SIG-M5 treated with dmso at 0.1 percent for 504 hours (cell line): ENCODE measurements around the gene PIK3CB.
"Not testable (repeated sequence)": the region's sequence is repeated elsewhere in the genome, so short reads cannot be mapped to it uniquely, and the experiment has no call there.

ENCODE experiments used
- DNase-seq: peaks from one replicate; lab custom pipeline; 2025; ENCODE audit not compliant: unreplicated experiment; lab: John Stamatoyannopoulos, UW

PIK3CB gene

DNA sequence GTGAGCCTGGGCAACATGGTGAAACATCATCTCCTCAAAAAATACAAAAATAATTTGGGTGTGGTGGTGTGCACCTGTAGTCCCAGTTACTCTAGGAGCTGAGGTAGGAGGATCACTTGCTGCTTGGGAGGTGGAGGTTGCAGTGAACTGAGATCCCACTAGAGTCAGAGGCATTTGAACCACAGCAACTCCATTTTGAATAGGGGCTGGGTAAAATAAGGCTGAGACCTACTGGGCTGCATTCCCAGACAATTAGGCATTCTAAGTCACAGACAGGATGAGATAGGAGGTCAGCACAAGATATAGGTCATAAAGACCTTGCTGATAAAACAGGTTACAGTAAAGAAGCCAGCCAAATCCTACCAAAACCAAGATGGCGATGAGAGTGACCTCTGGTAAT, 12.1 kb upstream of the PIK3CB start:
- not testable (repeated sequence) for DNase-seq

DNA sequence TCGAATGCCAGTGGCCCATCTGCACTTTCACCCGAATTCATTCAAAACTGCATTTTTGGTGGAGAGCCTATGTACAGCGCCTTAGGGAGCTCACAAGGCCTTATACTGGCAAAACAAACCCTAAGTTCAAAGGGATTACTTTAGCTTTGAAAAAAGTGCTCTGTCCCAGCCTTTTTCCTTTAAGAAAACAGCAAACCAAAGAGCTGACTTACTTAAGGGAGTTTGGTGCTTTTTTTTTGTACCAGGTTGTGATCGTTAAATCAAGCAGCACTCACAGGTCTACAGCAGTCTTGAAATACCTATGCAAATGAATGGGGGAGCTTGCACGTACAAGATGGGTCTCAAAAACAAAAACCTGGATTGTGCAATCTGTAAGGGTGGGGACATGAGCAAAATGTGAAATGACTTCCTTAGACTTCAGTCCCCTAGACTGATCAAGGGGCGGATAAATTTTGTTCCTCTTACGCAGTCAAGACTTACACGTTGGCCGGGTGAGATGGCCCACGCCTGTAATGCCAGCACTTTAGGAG, 11.6 kb upstream of the PIK3CB start:
- peak; percentile 72 for DNase-seq

DNA sequence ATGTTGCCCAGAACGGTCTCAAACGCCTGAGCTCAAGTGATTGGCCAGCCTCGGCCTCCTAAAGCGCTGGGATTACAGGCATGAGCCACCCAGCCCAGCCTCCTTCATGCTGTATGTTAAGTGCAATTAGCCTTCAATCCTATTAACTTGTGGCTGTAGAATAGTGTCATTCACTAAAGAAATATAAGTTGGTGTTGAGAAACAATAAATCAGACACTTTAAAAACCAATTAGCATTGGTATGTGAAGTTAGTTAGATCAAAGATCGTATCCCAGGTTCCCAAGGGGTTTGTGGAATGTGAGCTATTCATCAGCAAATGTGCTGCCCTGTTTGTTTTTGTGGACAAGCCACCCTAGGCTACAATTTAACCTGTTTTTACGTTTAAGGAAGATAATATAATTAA, 11.0 kb upstream of the PIK3CB start:
- DNase-seq = no peak

DNA sequence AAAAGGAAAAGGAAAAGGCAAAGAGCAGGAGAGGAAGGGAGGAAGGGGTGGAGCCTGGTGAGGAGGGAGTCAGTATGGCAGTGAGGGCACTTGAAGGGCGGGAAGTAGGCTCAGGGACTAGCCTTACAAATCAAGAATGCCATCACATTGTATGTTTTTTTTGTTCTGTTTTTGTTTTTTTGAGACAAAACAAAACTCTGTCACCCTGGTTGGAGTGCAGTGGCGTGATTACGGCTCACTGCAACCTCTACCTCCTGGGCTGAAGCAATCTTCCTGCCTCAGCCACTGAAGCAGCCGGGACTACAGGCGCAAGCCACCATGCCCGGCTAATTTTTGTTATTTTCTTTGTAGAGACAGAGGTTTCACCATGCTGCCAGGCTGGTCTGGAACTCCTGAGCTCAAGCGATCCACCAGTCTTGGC, 10.5 kb upstream of the PIK3CB start:
- DNase-seq = no peak

DNA sequence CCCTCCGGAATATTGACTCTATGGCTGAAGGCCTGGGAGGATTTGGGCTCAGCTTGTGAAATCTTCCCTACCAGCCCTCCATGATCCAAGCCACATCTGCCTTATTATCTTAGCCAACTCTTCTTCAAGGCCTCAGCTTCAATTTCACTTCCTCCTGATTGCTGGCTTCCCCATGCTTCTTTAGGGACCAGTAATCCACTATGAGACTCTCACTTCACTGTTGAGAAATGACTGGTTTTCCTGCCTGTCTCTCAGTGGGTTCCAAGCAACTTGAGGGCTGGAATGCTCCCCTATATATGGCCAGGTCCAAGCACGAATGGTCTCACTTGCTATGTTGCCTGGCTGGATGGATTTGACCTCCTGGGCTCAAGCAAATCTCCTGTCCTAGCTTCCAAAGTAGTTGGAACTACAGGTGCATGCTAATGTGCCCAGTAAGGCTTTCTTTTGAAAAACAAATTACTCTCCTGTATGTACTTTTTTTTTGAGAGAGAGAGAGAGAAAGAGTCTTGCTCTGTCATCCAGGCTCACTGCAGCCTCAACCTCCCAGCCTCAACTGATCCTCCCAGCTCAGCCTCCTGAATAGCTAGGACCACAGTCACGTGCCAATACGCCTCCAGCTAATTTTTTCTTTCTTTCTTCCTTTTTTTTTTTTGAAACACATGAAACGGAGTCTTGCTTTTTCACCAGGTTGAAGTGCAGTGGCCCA, 7.9 kb upstream of the PIK3CB start:
- DNase-seq = peak; percentile 95

DNA sequence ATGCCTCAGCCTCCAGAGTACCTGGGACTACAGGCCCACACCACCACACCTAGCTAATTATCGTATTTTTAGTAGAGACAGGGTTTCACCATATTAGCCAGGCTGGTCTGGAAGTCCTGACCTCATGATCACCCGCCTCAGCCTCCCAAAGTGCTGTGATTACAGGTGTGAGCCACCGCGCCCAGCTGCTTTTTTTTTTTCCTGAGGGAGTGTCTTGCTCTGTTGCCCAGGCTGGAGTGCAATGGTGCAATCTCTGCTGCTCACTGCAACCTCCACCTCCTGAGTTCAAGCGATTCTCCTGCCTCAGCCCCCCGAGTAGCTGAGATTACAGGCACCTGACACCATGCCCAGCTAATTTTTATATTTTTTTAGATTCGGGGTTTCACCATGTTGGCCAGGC, 3.7 kb upstream of the PIK3CB start:
- not testable (repeated sequence) for DNase-seq

DNA sequence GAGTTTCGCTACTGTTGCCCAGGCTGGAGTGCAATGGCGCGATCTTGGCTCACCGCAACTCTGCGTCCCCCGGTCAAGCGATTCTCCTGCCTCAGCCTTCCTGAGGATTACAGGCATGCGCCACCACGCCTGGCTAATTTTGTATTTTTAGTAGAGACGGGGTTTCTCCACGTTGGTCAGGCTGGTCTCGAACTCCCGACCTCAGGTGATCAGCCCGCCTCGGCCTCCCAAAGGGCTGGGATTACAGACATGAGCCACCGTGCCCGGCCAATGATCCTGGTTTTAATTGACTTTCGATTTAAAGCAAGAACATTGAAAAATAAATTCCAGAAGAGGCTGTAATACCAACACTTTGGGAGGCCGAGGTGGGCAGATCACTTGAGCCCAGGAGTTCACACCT, 1.1 kb upstream of the PIK3CB start:
- DNase-seq = not testable (repeated sequence)

DNA sequence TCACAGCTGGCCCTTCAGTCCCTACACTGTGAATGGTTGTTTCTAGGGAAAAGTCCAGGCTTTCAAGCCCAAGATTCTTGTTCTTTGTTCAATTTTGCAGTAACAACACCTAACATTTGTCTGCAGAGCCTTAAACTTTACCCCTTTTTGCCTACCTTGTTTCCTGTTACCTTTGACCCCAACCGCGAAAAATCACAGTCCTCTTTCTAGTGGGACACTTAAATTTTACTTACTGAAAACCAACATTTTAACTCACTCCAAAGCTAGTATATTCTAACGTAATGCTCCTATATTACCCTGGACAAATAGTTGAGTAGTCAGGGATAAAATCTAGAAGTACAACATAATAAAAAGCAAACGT, 649 bp upstream of the PIK3CB start:
- DNase-seq = no peak

DNA sequence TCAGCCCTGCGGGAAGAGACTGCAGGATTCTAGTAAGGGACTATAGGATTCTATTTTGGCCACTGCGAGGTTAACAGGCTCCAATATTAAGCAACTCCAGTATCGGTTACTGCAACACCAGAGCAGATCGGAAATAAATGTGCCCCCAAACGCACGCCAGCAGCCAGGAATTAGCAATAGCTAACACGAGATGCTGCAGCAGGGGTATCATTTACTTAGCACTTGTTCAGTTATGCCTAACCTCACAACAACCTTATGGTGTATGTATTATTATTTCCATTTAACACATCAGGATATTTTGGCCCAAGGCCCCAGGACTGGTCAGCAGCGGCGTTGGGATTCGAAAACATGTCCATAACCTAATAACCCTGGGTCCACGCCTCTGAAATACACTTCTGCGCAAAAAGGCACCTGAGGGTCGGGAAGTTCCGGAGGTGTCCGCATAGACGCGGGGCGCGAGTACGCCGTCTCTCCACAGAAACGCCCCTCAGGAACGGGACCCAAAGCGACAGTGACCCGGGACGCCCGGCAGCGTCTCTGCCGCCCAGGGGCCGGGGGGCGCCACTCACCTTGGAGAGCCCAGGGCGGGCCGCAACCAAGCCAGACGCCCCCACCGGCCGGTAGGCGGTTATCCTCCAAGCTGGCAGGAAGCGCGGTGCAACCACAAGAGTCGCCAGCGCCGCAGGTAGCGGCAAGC, 681 bp downstream of the PIK3CB start:
- DNase-seq = peak; percentile 92

DNA sequence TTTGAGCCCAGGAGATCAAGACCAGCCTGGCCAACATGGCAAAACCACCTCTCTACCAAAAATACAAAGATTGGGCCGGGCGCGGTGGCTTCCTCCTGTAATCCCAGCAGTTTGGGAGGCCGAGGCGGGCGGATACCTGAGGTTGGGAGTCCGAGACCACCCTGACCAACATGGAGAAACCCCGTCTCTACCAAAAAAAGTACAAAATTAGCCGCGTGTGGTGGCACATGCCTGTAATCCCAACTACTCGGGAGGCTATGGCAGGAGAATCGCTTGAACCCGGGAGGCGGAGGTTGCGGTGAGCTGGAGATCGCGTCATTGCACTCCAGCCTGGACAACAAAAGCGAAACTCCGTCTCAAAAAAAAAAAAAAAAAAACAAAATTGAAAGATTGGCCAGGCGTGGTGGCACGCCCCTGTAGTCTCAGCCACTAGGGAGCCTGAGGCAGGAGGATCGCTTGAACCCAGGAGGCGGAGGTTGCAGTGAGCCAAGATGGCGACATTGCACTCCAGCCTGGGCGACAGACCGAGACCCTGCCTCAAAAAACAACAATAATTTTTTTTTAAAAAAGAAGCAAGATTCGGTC, 2.2 kb downstream of the PIK3CB start:
- DNase-seq = peak; percentile 44

DNA sequence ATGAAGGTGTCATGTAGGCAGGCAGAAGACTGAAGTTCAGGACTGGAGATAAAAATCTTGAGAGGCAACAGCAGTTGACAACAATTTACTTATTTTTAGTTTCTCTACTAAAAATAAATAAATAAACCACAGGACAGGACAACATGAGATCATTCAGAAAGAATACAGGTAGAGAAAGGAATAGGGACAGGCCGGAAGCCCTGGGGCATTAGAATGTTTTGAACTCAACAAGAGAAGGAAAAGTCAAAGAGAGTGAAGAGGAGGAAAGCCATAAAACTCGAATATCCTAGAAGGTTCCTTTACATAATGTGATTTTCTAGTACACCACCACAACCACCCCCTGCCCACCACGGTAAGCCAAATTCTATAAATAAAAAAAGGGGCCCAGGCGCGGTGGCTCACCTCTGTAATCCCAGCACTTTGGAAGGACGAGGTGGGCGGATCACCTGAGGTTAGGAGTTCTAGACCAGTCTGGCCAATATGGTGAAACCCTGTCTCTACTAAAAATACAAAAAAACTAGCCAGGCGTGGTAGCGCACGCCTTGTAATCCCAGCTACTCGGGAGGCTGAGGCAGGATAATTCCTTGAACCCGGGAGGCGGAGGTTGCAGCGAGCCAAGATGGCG, 4.7 kb downstream of the PIK3CB start:
- no peak for DNase-seq

DNA sequence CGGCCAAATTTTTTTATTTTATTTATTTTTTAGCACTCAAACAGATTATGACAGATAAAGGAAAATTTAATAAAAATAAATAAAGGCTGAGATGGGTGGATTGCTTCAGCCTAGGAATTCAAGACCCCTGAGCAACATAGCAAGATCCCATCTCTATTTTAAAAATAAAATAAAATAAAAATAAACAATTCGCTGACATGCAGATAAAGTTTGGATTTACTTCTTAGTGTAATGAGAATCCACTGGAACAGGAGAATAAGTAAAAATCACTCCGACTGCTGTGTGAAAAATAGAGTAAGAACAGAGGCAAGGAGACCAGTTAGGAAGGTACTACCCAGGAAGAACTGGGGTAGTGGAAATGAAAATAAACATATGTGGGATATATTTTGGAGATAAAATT, 5.6 kb downstream of the PIK3CB start:
- no peak for DNase-seq

DNA sequence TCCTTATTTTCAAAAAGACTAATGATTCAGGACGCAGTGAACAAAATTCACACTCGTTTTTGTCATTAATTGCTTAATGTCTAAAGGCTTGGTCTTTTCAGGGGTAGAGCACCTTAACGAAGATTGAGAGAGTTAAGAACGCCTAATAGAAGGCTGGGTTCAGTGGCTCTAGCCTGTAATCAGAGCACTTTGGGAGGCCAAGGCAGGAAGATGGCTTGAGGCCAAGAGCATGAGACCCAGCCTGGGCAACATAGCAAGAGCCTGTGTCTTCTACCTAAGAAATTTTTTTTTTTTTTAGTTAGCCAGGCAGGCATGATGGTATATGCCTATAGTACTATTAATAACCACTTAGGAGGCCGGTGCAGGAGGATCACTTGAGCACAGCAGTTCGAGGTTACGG, 7.5 kb downstream of the PIK3CB start:
- DNase-seq = no peak

DNA sequence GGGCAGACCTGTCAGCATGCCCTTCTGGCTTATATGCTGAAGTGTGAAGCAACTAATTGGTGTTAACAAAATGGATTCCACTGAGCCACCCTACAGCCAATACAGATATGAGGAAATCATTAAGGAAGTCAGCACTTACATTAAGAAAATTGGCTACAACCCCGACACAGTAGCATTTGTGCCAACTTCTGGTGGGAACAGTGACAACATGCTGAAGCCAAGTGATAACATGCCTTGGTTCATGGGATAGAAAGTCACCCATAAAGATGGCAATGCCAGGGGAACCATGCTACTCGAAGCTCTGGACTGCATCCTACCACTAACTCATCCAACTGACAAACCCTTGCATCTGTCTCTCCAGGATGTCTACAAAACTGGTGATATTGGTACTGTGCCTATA, 9.4 kb downstream of the PIK3CB start:
- no peak for DNase-seq

DNA sequence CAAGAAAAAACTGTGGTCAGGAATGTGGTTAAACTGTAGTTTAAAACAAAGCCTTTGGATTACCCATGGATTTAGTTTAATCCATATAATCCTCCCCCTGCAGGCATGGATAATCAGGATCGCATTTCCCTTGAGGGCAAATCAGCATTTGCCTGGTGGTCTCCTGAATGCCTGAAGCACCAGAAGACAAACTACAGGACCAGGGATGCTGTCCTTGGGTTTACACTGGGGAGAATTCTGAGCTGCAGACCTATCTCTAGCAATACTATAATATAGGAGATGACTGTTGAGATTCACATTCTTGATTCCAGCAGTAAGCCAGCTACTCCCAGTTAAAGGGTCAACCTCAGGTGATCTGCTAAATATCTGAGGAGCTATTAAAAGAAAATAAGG, 10.6 kb downstream of the PIK3CB start:
- DNase-seq = no peak

DNA sequence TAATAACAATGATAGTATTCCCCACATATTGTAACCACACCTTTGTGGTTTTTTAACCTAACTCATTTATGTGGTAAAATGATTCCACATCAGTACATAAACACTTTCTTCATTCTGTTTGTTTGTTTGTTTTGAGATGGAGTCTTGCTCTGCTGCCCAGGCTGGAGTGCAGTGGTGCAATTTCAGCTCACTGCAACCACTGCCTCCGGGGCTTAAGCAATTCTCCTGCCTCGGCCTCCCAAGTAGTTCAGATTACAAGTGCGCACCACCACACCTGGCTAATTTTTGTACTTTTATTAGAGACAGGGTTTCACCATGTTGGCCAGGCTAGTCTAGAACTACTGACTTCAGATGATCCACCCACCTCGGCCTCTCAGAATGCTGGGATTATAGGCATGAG, 14.3 kb downstream of the PIK3CB start:
- not testable (repeated sequence) for DNase-seq

DNA sequence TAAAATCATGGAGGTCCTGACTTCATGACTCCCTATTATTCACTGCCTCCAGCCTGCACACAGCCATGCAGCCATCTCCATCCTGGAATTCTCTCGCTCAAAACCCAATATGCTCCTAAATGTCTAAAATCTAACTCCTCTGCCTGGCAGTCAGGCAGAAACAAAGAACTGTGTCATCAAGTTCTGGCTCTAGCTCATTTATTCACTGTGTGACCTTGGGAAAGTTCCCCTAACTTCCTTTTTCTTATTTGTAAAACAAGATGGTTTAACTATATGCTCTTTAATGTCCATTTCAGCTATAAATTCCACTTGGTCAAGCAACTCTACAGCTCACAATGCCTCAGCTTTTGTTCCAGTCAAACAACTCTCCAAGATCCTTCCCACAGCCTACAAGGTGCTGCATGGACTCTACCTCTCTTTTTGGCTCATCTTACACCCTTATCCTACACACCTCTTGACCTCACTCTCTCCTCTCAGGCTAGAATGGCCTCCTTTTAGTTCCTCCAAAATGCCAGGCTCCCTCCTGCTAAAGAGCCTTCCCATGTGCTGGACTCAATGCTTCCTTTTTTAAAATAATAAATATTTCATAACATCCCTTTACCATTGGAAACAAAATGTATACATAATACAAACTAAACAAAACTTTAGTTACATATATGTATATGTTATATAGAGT, 16.4 kb downstream of the PIK3CB start:
- DNase-seq = no peak

DNA sequence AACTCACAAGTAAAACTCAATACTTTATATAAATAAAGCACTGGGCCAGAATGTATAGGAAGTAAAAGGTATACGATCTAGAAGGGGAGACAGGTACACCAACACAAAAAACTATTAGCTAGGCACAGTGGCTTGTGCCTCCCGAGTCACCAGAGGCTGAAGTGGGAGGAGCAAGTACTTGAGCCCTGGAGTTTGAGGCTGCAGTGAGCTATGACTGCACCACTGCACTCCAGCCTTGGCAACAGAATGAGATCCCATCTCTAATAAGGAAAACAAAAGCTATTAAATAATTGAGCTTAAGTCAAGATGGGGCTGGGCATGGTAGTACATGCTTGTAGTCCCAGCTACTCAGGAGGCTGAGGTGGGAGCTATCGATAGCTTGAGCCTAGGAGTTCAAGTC, 17.0 kb downstream of the PIK3CB start:
- no peak for DNase-seq

DNA sequence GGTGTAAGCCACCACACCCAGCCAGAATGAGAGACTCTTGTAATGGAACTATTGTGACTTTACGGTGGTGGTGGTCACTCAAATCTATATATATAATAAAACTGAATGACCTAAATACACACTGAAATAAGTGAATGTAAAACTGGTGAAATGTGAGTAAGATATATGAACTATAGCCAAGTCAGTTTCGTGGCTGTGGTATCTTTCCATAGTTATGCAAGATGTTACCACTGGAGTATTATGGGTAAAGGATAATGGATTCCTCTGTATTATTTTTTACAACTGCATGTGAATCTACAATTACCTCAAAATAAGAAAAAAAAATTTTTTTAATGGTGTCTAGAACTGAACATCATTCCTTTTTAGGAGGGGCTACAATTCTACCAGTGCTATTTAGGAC, 21.9 kb downstream of the PIK3CB start:
- DNase-seq = no peak

DNA sequence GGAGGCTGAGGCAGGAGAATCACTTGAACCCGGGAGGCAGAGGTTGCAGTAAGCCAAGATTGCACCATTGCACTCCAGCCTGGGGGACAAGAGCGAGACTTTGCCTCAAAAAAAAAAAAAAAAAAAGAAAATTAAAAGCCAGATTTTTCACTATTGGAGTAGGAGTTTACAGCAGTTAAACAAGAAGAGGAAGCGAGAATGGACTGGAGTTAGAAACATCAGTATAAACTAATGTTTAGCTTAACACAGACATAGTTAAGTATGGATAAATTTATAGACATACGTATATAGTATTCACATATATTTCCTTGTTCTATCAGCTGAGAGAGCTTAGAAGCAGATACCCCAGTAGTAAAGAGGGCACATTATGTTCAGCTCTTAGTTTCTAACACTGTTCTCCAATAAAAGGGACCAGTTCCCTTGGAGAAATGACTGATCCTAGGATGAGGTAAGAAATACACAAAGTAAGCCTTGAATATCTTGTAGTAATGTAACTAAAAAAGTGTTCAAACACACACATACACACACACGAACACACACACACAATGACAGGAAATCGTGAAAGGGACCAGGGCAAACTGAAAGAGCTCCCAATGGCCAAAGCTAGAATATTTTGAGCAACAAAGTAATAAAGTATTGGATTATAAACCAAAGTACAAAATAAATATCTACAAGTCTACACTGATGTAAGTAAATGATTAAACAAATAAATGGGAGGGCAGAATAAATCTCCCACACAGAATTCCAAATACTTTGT, 25.1 kb downstream of the PIK3CB start:
- peak; percentile 26 for DNase-seq
